Measurements from ENCODE around the gene EIF2AK2.

- no peak for TF ChIP-seq PHF8 (IDR thresholded peaks at IDR 0.05; ENCODE audit: borderline replicate concordance, low read depth)
- TF ChIP-seq CTCF (IDR thresholded peaks at IDR 0.05), result no peak
- TF ChIP-seq RFX5 (IDR thresholded peaks at IDR 0.05), result no peak
- TF ChIP-seq BCL3 (IDR thresholded peaks at IDR 0.05), result no peak
- TF ChIP-seq POLR2A (IDR thresholded peaks at IDR 0.05; ENCODE audit: low read length), result no peak
- TF ChIP-seq POLR2AphosphoS2 (conservative IDR thresholded peaks at IDR 0.05; ENCODE audit: low read length), result no peak
- no peak for TF ChIP-seq MAX (IDR thresholded peaks at IDR 0.05)
- TF ChIP-seq CHD2 (IDR thresholded peaks at IDR 0.05; ENCODE audit: low read length, partially characterized antibody), result no peak
- no peak for TF ChIP-seq USF2 (IDR thresholded peaks at IDR 0.05)
These were observed 14.8 kb upstream of the EIF2AK2 start for GRCh38 chr2:37171624-37171950.
